Gastrocnemius medialis (tissue), 4 donors: Measurements from ENCODE around the gene HSP90B1. TPM values are rescaled to one million over a fixed set of nuclear protein-coding genes. Genes with fewer than 3 reads are reported as not detected.

Source experiments
- ATAC-seq, 2 donors: fragments of 150-250 bp; one replicate each; pipeline ENCODE4 v1.9.1; 2016
- DNase-seq, 2 donors: peaks; one replicate each; pipeline ENCODE4 v3.0.0-alpha.2; 2019
- H3K27ac ChIP-seq, 4 donors: fragments of 200-600 bp; sonication (generic); 1 replicate in 1 of 4; 2 replicates in 3 of 4; pipeline ENCODE4 v1.5.1; 2016 to 2018; ENCODE audit warnings: mild to moderate bottlenecking in 2 of 4, moderate library complexity in 1 of 4
- H3K27me3 ChIP-seq, 3 donors: fragments of 200-600 bp; sonication (generic) in 2 of 3; 1 replicate in 1 of 3; 2 replicates in 2 of 3; pipeline versions ENCODE4 v1.5.1 to v1.6.0; 2016 to 2019; ENCODE audit warnings: mild to moderate bottlenecking in 1 of 3, moderate library complexity in 1 of 3
- H3K36me3 ChIP-seq, 2 donors: fragments of 200-600 bp; sonication (generic) in 1 of 2; one replicate each; pipeline ENCODE4 v1.5.1; 2017 to 2018
- H3K4me1 ChIP-seq, 2 donors: fragments of 200-600 bp; sonication (generic) in 1 of 2; one replicate each; pipeline ENCODE4 v1.5.1; 2016 to 2017; ENCODE audit warnings: mild to moderate bottlenecking in 2 of 2
- H3K4me3 ChIP-seq, 4 donors: fragments of 200-600 bp; sonication (generic) in 3 of 4; 1 replicate in 1 of 4; 2 replicates in 3 of 4; pipeline ENCODE4 v1.5.1; 2016 to 2019; ENCODE audit warnings: mild to moderate bottlenecking in 2 of 4
- H3K9me3 ChIP-seq, 3 donors: fragments of 200-600 bp; sonication (generic) in 2 of 3; 1 replicate in 1 of 3; 2 replicates in 2 of 3; pipeline ENCODE4 v1.5.1; 2016 to 2019
- CTCF ChIP-seq, 5 experiments: fragments of 450-650 bp in 3 of 5; fragments of 200-600 bp in 2 of 5; sonication (generic) in 2 of 5; IDR thresholded peaks in 4 of 5; conservative IDR thresholded peaks in 1 of 5; 1 replicate in 4 of 5; 2 replicates in 1 of 5; pipeline ENCODE4 v1.5.1; 2016 to 2019; ENCODE audit warnings: antibody characterized with exemption in 5 of 5, mild to moderate bottlenecking in 3 of 5, moderate library complexity in 3 of 5
- POLR2A ChIP-seq, 2 donors: fragments of 450-650 bp; IDR thresholded peaks; one replicate each; pipeline ENCODE4 v1.6.1; 2017; ENCODE audit warnings: antibody characterized with exemption in 2 of 2, mild to moderate bottlenecking in 2 of 2, moderate library complexity in 2 of 2
- in situ Hi-C, 4 donors: fragments of 200-750 bp; cut with MboI; loops; one replicate each; pipeline versions ENCODE4 v1.15.0 to v1.8.0; 2017; ENCODE audit warnings: low sequenced_read_pairs in 4 of 4
- intact Hi-C: fragments of 100-400 bp; cut with DNase I; formaldehyde crosslinking; loops from one replicate; pipeline ENCODE4 v1.15.1; 2023; ENCODE audit warnings: low total_unique reads
- total RNA-seq, 4 donors: library from RNA; depleted of rRNA; stranded (reverse); fragments of >200 nt; gene quantifications; one replicate each; pipeline versions ENCODE4 v1.1.0 to v1.2.3, GENCODE V29; 2016

Gene HSP90B1
- total RNA-seq = 10 to 100 TPM; 60.3 to 94.8 (median 79.3) TPM

GRCh38 chr12:103930034-103930786 is at the start of gene HSP90B1:
Gene HSP90B1, plus strand, starts transcription at chr12:103930410. Its CDS starts 106 bp downstream, at chr12:103930516.
- H3K27ac ChIP-seq = peak within 1 kb of the TSS; percentile 91 to 97 (median 94)
- H3K9me3 ChIP-seq = no peaks in the 10 kb centered on the region
- H3K36me3 ChIP-seq = peaks cover 0 to 34% of the 10 kb centered on the region in 2 donors
- ATAC-seq = peak; percentile 90 to 93
- H3K27me3 ChIP-seq = no peaks in the 10 kb centered on the region
- intact Hi-C loops (loop anchor here (1.0 to 2.0 kb wide), 3 partner anchors 27 to 208 kb away; partner anchors contain the start of genes NFYB and TDG), in situ Hi-C loops (loop anchor here in 2 of 4 donors (25.0 kb wide), 2 partner anchors 182 to 357 kb away; no protein-coding TSS in a partner anchor)
- peak; percentile 100 for DNase-seq
- peaks cover 49 to 50% of the 10 kb centered on the region in 2 donors for H3K4me1 ChIP-seq
- peak; percentile 90 to 97 for TF ChIP-seq POLR2A (IDR thresholded peaks at IDR 0.05)
- no peak for TF ChIP-seq CTCF (IDR thresholded peaks at IDR 0.05 in 4 of 5, conservative IDR thresholded peaks at IDR 0.05 in 1 of 5)
- peak within 1 kb of the TSS; percentile 79 to 91 (median 88) for H3K4me3 ChIP-seq

- intact Hi-C loops (no loop called here), in situ Hi-C loops (loop anchor here in 3 of 4 donors (5.0 to 10.0 kb wide), 3 partner anchors 224 to 246 kb away; no protein-coding TSS in a partner anchor)
- Histone ChIP-seq H3K27ac (no peak overlapping the region), H3K9me3 (no peaks in the 10 kb centered on the region), H3K36me3 (no peaks in the 10 kb centered on the region), H3K4me1 (peaks cover 0 to 5% of the 10 kb centered on the region in 2 donors), H3K27me3 (no peaks in the 10 kb centered on the region), H3K4me3 (no peak overlapping the region)
- no peak for ATAC-seq
- DNase-seq = no peak
- no peak for TF ChIP-seq POLR2A (IDR thresholded peaks at IDR 0.05)
- no peak for TF ChIP-seq CTCF (IDR thresholded peaks at IDR 0.05 in 4 of 5, conservative IDR thresholded peaks at IDR 0.05 in 1 of 5)
Observed at GRCh38 chr12:103881261-103881660, 48.9 kb upstream of the HSP90B1 start.

- intact Hi-C loops = no loop called here
- Histone ChIP-seq H3K27me3 (no peaks in the 10 kb centered on the region), H3K9me3 (no peaks in the 10 kb centered on the region), H3K4me1 (peaks cover 0 to 5% of the 10 kb centered on the region in 2 donors), H3K4me3 (no peak overlapping the region), H3K27ac (no peak overlapping the region), H3K36me3 (no peaks in the 10 kb centered on the region)
- ATAC-seq (no peak), DNase-seq (no peak)
- in situ Hi-C loops = loop anchor here in 3 of 4 donors (5.0 to 10.0 kb wide), 3 partner anchors 222 to 248 kb away; no protein-coding TSS in a partner anchor
- TF ChIP-seq CTCF (IDR thresholded peaks at IDR 0.05 in 4 of 5, conservative IDR thresholded peaks at IDR 0.05 in 1 of 5) (no peak), POLR2A (IDR thresholded peaks at IDR 0.05) (no peak)
Observed at GRCh38 chr12:103882861-103883596, 47.2 kb upstream of the HSP90B1 start.

GRCh38 chr12:103883908-103884307 is 46.3 kb upstream of the HSP90B1 start:
- H3K4me3 ChIP-seq = no peak overlapping the region
- DNase-seq (no peak), ATAC-seq (no peak)
- H3K27ac ChIP-seq = no peak overlapping the region
- no peaks in the 10 kb centered on the region for H3K27me3 ChIP-seq
- H3K9me3 ChIP-seq = no peaks in the 10 kb centered on the region
- H3K36me3 ChIP-seq = no peaks in the 10 kb centered on the region
- in situ Hi-C loops (loop anchor here in 3 of 4 donors (5.0 to 10.0 kb wide), 3 partner anchors 221 to 249 kb away; no protein-coding TSS in a partner anchor), intact Hi-C loops (no loop called here)
- peaks cover 0 to 5% of the 10 kb centered on the region in 2 donors for H3K4me1 ChIP-seq
- TF ChIP-seq CTCF (IDR thresholded peaks at IDR 0.05 in 4 of 5, conservative IDR thresholded peaks at IDR 0.05 in 1 of 5) = peak in 1 of 5 experiments; percentile 14
- no peak for TF ChIP-seq POLR2A (IDR thresholded peaks at IDR 0.05)
